Iris pigment epithelial cell (primary cell): ENCODE results near the gene ABR.

Experiments
- DNase-seq: peaks from one replicate; pipeline ENCODE4 v3.0.0-alpha.2; 2011; ENCODE audit warnings: low read depth

The ABR gene

DNA sequence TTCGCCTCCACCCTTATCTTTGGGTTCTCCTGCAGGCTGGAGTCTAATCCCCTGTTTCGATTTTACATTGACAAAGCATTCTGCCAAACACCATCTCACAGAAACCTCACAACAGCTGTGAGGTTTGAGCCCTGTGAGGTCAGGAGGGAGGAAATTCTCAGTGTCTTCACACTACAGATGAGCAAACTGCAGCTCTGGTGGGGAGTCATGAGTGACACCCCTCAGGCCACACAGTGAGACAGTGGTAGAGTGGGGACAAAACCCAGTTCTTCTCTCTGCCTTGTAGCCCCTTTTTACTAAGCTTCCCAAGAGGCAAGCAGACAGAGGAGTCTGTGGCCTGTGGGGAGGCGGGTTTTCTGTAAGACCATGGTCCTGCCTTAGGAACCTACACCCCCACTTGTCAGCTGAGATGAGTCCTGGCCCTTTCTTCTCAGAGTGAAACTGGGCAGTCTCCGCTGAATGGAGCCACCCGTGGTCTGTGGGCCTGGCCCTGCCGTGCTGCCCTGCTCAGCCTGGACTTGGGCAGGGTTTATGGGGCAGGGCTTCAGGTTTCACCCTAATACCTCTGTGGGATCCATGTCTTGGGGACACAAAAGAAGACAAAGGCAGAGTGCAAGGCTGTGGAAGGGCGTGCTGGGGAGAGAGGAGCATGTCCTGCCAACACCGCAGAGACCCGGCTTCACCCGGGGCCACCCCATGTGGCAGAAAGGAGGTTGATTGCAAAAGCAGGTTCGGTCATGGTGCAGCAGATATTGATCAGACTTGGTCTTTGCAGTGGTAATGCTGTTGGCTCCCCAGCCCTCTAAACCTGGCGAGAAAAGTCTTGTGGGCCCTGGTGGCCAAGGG, 59.0 kb downstream of the ABR start:
- no peak for DNase-seq

DNA sequence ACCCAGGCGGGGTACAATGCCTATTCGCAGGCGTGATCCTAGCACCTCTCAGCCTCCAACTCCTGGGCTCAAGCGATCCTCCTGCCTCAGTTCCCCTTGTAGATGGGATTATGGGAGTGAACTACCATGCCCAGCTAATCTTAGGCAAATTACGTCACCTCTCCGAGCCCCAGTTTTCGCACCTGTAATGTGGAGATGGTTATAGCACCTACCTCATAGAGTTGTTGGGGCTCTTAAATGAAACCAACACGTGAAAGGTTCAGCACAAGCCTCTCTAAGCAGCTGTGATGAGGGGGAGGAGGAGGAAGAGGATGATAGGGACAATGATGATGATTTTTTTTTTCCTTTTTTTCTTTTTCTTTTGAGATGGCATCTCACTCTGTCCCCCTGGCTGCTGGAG, 59.9 kb downstream of the ABR start:
- no peak for DNase-seq

DNA sequence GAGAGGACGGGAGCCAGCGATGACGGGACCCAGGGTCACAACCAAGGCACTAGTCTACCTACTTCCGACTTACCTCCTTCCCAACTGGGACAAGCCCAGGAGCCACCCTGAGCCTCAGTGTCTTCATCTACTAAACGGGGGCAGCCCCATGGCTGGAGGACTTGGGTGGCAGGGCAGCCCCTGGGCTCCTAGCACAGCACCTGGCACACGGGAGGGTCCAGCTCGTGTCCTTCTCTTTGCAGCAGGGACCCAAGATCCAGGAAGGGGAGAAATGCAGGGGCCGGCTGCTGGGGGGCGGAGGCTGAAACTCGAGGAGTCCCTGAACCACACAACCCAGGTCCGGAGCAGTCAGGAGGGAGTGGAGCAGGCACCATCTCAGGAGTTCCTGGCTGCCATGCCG, 63.2 kb downstream of the ABR start:
- no peak for DNase-seq

DNA sequence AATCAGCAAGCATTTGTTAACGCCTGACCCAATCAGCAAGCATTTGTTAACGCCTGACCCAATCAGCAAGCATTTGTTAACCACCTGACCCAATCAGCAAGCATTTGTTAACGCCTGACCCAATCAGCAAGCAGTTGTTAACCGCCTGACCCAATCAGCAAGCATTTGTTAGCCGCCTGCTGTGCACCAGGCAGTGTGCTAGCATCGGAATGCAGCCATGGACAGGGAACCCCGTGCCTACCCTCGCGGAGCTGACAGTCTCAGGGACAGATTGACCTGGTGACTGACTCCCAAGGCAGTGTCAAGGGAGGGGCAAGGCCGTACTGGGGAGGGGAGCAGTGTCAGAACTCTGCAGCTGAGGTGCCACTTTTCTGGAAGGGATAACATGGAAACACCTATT, 66.9 kb downstream of the ABR start:
- DNase-seq: no peak

DNA sequence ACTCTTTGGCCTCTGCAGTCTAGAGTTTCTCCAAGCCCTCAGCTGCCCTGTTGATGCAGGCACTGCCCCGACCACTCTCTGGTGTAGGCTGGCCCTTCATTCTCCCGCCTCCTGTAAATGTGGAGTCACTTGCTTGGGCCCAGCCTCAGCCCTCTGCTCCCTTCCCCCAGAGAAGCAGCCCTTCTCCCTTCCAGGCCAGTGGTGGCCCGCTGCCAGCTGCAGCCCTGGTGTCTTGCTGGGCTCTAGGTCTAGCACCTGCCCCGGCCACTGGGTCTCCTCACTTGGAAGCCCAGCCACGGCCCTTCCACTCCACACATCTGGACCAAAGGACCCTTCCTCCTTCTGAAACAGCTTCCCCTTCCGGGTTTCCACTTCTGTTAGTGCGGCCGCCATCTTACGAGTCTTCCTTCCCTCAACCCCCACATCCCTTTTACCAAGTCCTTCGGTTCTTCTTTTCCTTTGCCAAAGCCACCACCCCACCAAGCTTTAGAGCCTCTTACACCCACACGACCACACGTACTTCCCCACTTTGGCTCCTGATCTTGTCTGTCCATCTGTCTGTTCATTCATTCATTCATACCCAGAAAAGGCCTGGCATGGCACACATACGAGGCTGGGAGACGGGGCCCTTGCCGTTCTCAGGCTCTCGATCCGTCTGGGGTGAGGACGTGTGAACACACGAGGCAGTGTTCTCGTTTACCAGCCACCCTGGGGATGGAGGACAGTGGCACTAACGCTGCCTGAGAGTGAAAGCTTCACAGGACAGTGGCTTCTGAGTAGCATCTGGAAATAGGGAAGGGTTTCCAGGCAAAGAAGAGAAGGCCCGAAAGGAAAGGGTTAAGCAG, 68.0 kb downstream of the ABR start:
- DNase-seq: peak; percentile 40

DNA sequence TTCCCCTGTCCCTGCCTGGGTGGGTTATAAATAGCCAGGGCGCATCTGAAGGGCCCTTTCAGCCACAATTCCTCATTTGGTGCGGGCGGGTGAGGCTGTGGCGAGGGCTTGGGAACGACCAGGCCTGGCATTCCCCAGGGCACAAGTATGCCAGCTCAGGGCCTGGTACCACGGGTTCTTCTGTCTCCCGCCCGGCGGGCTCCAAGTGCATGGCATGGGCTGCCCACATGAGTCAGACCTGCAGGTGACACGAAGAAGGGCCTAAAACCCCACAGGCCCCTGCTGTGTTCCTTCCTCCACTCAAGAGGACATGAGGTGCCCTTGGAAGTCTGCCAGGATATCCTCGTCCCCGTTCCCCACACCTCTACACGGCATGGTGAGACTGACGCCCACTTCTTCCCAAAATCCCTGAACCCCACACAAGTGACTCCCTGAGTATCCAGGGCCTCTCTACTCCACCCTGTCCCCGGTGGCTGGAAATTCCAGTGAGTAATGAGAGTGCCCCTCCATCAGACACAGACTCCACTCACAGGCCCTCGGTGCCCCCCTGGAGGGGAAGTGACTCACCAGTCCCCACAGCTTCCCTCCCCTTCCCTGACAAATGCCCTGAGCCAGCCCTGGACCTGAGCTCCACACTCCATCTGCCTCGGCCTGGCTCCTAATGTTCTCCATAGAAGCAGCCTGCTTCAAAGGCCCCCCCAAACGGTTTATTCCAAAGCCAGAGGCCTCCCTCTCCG, 68.8 kb downstream of the ABR start:
- peak; percentile 71 for DNase-seq

DNA sequence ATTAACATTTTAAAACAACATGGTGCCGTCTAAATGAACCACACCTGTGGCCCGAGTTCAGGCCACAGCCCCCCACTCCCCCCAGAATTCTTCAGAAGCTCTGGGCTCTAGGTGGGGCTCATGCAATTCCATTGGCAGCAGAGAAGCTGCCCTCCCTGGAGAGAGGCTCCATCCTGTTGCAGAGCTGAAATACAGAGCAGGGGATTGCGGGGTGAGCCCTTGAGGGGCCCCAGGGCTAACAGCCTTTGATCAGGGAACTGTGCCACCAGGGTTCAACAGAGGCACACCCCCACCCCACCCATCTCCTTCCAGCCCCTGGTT, 69.3 kb downstream of the ABR start:
- no peak for DNase-seq

DNA sequence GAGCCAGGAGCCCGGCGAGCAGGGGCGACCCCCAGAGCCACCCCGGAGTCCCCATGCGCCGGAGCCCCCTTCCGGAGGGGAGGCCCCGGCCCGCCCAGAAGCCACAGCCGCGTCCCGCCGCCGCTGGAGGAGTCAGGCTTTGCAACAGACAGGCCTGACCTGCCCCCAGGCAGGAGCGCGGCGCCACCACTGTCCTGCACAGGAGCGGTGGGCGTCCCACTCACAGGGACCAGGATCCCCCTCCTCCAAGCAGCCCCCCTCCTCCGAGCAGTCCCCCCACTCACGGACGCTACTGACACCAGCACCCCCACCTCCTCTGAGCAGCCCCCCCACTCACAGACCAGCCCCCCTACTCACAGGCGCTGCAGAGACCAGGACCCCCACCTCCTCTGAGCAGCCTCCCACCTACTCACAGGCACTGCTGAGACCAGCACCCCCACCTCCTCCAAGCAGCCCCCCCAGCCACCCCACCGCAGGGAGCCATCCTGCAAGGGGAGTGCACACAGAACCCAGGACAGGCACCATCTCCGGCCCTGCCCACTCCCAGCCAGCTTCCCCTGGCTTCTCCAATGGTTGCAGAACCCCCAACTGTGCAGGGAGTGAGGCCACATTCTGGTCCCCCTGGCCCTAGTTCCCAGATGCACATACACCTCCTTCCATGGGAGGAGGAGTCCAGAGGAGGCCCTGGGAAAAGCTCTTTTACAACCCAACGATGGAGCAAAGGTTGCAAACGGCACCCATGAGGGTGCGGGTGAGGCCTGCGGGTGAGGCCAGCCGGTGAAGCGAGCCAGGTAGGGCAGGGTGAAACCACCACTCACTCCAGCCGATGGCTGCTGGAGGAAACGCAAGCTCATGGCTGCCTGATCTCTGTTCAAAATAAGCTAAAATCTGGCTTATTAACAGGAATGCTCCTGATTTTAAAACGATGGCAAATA, 69.9 kb downstream of the ABR start:
- DNase-seq: no peak

DNA sequence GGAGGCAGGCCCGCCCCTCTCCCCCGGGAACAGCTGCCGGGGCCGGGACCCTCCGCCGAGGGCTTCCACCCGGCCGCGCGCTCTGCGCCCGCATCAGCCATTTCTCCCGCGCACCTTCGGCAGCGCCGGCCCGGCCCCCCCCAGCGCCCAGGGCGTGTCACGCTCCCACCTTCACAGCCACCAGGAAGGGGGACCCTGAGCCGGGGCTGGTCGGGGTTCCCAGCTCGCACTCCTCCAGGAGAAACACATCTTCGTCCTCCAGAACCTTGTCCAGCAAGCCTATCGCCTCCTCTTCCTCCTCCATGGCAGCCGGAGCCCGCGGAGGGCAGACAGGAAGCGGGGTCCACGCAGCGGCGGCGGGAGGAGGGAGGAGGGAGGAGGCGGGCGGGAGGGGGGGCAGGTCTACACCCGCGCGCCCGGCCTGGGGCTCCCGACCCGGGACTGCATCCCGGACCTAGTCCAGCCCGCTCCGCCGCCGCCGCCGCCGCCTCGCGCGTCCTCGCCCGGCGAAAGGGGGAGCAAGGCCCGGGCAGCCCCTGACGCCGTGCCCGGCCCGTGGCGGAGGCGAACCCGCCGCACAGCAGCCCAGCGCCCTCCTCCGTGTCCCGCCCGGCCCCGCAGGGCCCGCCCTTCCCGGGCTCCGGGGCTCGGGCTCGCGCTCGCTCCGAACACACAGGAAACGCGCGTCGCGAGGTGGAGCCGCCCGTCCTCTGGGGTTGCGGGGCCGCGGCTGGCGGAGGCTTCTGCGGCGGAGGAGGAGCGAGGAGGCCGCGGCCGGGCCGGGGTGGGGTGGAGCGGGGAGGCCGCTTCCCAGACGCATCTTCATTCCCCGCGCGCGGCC, 70.8 kb downstream of the ABR start:
- peak; percentile 69 for DNase-seq

DNA sequence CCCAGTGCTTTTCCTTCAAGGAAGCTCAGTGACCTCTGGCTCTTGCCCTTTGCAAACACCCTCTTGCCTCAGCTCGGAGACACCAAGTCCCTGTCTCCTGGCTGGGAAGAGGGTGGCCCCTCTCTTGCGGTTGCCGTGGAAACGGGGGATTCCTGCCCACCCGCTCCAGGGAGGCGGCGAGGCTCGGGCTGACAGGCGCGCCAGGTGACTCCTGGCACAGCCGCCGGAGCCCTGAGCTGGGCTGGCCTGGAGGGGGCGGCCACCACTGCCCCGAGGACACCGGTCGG, 71.4 kb downstream of the ABR start:
- DNase-seq: no peak

DNA sequence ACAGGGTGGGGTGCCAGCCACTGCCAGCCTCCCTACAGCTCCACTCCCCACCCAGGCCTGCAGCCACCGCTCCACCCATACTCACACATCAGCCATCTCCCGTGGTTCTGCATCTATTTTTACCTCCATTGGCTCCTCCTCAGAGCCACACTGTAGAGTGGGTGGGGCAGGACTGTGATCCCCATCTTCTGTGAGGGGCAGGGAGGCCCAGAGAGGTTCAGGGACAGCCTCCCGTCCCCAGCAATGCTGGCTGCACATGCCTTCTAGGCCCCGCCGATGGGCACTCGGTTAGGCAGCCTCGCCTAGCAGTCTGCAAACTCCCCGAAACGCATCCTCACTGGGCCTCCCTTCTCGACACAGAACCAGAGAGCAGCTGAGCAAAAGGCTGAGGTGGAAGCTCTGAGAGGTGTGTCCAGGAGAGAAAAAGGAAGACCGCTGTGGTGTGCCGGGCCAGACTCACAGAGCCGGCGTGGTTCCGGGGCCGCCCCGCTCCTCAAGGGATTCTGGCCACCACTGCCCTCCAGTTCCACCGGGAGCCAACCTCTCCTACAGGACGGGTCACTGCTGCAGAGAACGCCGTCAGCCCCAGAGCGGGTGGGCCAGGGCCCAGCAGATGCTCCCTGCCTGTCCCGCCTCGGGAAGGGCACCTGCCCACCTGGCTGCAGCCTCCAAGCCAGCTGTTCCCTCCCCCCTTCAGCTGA, 71.9 kb downstream of the ABR start:
- DNase-seq: no peak

DNA sequence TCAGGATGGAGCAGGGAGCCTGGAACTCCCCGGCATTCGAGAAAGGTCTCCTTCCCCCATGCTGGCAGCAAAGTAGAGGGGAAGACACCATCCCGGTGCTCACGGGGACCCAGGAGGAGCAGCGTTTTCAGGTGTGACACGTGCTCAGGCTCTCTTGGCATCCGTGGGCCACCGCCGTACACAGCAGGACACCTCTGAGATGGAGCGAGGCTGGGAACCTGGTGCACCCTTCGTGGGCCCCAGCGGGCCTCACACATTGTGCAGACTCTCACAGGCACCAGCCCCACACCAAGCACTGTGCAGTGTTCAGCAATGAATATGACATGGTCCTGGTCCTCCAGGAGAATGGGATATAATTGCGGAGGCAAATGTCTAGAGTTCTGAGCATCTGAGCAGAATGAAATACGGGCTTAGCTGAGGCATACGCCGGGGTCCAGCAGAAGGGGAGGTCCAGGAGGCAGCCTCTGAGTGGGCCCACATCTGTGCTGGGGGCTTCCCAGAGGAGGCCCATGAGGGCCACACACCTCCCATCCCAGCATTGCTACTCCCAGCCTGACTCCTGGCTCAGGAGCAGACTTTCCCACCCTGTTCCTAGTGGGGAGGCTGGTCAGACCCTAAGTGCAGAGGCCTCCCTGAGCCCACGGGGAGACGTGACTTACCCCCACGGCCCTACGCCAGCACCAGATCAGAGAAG, 72.6 kb downstream of the ABR start:
- DNase-seq: no peak

DNA sequence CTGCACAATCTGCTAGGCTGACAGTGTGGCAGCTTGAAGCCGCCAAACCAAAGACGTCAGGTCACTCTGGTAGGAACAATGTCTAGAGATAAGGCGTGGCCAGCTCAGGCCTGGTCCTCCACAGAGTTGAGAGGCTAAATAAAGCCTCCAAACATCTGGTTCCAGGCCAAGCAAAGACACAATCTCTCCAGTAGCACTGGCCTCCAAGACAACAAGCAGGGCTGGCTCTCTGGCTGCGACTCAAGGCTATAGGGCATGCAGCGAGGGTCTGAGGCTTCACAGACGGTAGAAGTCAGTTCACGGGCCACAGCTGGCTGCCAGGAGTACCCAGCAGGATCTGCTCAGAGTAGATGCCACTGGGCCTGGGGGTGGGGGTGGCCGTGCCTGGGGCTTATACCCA, 75.6 kb downstream of the ABR start:
- DNase-seq: no peak

DNA sequence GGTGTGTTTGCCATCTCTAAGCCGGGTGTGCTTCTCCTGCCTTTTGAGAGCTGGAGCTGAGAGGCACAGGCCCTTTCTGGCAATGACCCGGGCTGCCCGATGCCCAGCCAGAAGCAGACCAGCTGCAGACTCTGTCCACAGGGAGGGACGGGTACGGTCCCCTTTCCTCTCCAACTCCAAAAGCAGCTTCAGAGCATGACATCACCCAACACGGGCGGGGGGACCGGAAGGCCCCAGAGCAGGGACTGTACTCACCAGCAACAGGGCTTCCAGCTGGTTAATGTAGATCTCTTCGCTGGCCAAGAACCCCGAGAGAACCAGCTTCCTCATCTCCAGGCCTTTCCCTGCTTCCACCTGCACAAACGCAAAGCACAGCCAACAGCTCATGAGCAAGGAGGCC, 79.4 kb downstream of the ABR start:
- DNase-seq: no peak

DNA sequence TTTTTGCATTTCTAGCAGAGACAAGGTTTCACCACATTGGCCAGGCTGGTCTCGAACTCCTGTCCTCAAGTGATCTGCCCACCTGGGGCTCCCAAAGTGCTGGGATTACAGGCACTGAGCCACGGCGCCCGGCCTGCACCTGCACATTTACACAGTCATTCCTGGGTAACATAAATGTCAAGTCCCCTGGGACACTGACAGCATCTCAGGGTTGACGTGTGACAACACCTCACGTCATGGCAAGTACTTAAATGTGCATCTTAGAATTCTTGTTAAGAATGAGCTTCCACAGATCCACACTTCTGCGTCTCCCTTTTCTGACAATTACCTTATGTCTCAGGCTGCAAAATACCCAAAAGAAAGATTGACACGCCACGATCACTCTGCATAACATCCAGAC, 80.5 kb downstream of the ABR start:
- DNase-seq: no peak

DNA sequence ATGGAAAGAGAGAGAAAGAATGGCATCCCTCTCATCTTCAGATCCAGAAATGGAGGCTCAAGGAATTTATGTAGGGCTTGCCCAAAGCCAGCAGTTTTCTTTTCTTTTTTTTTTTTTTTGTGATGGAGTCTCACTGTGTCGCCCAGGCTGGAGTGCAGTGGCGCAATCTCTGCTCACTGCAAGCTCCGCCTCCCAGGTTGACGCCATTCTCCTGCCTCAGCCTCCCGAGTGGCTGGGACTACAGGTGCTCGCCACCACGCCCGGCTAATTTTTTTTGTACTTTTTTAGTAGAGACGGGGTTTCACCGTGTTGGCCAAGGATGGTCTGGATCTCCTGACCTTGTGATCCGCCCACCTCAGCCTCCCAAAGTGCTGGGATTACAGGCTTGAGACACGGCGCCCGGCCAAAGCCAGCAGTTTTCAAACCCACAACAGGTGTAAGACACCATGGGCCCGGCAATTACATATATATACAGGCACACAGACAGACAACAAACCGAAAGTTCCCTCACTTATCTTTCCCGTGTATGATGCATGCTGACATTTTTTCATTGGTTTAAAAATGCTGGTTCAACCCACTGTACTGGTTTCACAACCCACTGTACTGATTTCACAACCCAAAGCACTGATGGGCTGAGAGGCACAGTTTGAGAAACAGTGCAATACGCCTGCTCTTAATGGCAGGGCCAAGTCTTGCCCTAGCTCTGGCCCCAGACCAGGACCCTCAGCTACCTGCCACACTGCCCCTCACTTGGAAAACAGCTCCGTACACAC, 81.6 kb downstream of the ABR start:
- peak; percentile 90 for DNase-seq

DNA sequence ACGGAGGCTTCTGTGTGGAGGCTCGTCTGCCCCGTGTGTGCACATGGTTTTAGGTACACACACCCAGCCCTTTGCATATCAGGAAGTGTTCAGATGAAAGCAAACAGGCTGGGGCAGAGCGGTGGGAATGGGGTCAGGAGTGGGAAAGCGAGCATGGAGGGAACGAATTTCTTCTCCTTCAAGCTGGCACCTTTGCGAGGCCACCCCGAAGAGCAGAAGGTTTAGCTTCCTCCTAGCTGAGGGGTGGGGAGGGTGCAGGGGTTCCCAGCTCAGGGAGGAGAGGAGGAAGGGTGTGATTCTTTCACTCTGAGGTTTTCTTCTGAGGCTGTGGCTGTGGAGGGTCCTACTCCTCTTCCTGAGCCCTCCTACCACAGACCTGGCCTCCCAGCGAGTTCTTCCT, 83.6 kb downstream of the ABR start:
- DNase-seq: no peak

DNA sequence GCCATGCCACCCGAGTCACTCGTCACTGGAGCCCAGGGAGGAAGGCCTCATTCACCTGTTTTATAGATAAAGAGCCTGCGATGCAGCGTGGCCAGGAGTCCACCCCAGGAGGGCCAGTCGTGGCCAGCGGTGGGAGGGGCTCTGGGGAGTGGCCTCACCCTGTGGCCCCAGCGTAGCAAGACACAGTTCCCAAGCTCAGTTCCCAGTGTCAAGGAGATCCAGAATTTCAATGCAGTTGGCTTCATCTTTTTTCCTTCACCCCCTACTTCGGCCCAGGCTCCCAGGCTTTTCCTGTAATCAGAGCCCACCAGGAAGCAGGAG, 84.0 kb downstream of the ABR start:
- DNase-seq: no peak
